ENCODE results near the gene CHRM5.

DNA sequence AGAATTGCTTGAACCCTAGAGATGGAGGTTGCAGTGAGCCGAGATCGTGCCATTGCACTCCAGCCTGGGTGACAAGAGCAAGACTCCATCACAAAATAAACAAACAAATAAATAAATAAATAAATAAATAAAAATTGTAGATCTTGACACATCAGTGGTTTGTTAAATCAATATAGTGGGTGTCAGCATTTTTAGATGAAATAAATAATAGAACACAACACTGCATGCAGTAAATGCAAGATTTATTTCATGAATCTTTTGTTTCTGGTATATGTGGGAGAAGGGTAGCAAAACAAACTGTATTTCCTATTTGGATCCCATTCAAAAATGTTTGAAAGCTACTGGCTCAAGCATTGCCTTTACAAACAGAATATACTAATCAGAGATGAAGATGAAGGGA lies 35.6 kb upstream of the CHRM5 start:
- TF ChIP-seq CTCF (optimal IDR thresholded peaks at IDR 0.05 in 1 of 3, IDR thresholded peaks at IDR 0.05 in 1 of 3, conservative IDR thresholded peaks at IDR 0.05 in 1 of 3; ENCODE audit: extremely low read depth in 1 of 3, insufficient read depth in 2 of 3, low read length in 3 of 3) (no peak), EZH2 (IDR thresholded peaks at IDR 0.05; ENCODE audit: low read length) (no peak)
